ENCODE results near the gene MAPK1.
A peak's percentile ranks its signal among the peaks of the same experiment; 100 is the strongest.

MAPK1 gene

GRCh38 chr22:21904250-21904789 is 36.9 kb upstream of the MAPK1 start:
- no peaks in the 10 kb centered on the region for H3K9me3 ChIP-seq (ENCODE audit: control insufficient read depth, insufficient read depth, low read depth, low read length)
- H3K36me3 ChIP-seq (ENCODE audit: control insufficient read depth in 2 of 2, insufficient read depth in 1 of 2, low read length in 2 of 2), result no peaks in the 10 kb centered on the region
- no peak overlapping the region for H3K4me3 ChIP-seq (ENCODE audit: low read depth, low read length)
- TF ChIP-seq ZNF707 (tag by site-specific recombination; IDR thresholded peaks at IDR 0.05), result no peak
- peak; percentile 36 for TF ChIP-seq ZIC2 (tag by site-specific recombination; IDR thresholded peaks at IDR 0.05)
- ChIA-PET POLR2A (no interaction called here), CTCF (interaction anchor here (1.3 kb wide), 1 partner anchor 13 kb away, joined by 3 read pairs; no protein-coding TSS in a partner anchor)
- H3K27ac ChIP-seq (ENCODE audit: extremely low read depth, low read depth, low read length), result no peak overlapping the region
- H3K4me1 ChIP-seq (ENCODE audit: control insufficient read depth, insufficient read depth, low read length), result no peaks in the 10 kb centered on the region

GRCh38 chr22:21903283-21903682 is 35.8 kb upstream of the MAPK1 start:
- H3K4me1 ChIP-seq (ENCODE audit: control insufficient read depth, insufficient read depth, low read length), result no peaks in the 10 kb centered on the region
- no peaks in the 10 kb centered on the region for H3K9me3 ChIP-seq (ENCODE audit: control insufficient read depth, insufficient read depth, low read depth, low read length)
- ChIA-PET POLR2A (no interaction called here), CTCF (interaction anchor here (0.7 kb wide), 2 partner anchors 35 to 245 kb away, joined by 3 read pairs; no protein-coding TSS in a partner anchor)
- TF ChIP-seq REST (tag by site-specific recombination; IDR thresholded peaks at IDR 0.05) (no peak), GLIS2 (tag by site-specific recombination; IDR thresholded peaks at IDR 0.05) (no peak), ZNF777 (tag by site-specific recombination; IDR thresholded peaks at IDR 0.05; ENCODE audit: borderline replicate concordance) (no peak), ZNF561 (tag by site-specific recombination; IDR thresholded peaks at IDR 0.05; ENCODE audit: borderline replicate concordance) (no peak), RBAK (tag by site-specific recombination; IDR thresholded peaks at IDR 0.05) (no peak), ZNF707 (tag by site-specific recombination; IDR thresholded peaks at IDR 0.05) (no peak), ZNF473 (tag by site-specific recombination; IDR thresholded peaks at IDR 0.05) (no peak), ZNF114 (tag by site-specific recombination; IDR thresholded peaks at IDR 0.05) (no peak), ZNF510 (tag by site-specific recombination; IDR thresholded peaks at IDR 0.05; ENCODE audit: insufficient replicate concordance) (no peak)
- no peaks in the 10 kb centered on the region for H3K36me3 ChIP-seq (ENCODE audit: control insufficient read depth in 2 of 2, insufficient read depth in 1 of 2, low read length in 2 of 2)
- H3K4me3 ChIP-seq (ENCODE audit: low read depth, low read length), result no peak overlapping the region
- H3K27ac ChIP-seq (ENCODE audit: extremely low read depth, low read depth, low read length), result no peak overlapping the region

GRCh38 chr22:21902296-21903087 is 35.0 kb upstream of the MAPK1 start:
- no peak overlapping the region for H3K4me3 ChIP-seq (ENCODE audit: low read depth, low read length)
- ChIA-PET POLR2A (interaction anchor here (1.2 kb wide), 1 partner anchor 16 kb away, joined by 4 read pairs; no protein-coding TSS in a partner anchor), CTCF (no interaction called here)
- no peaks in the 10 kb centered on the region for H3K36me3 ChIP-seq (ENCODE audit: control insufficient read depth in 2 of 2, insufficient read depth in 1 of 2, low read length in 2 of 2)
- H3K27ac ChIP-seq (ENCODE audit: extremely low read depth, low read depth, low read length), result no peak overlapping the region
- H3K4me1 ChIP-seq (ENCODE audit: control insufficient read depth, insufficient read depth, low read length), result no peaks in the 10 kb centered on the region
- no peaks in the 10 kb centered on the region for H3K9me3 ChIP-seq (ENCODE audit: control insufficient read depth, insufficient read depth, low read depth, low read length)
- TF ChIP-seq REPIN1 (tag by site-specific recombination; IDR thresholded peaks at IDR 0.05; ENCODE audit: low read depth) (no peak), ZNF211 (tag by site-specific recombination; IDR thresholded peaks at IDR 0.05; ENCODE audit: low read depth) (no peak), PRDM6 (tag by site-specific recombination; IDR thresholded peaks at IDR 0.05) (no peak), KLF16 (tag by site-specific recombination; IDR thresholded peaks at IDR 0.05) (no peak), ZNF174 (tag by site-specific recombination; IDR thresholded peaks at IDR 0.05) (no peak), ZNF202 (tag by site-specific recombination; IDR thresholded peaks at IDR 0.05; ENCODE audit: borderline replicate concordance) (no peak), ZNF660 (tag by site-specific recombination; IDR thresholded peaks at IDR 0.05) (no peak), ZNF112 (tag by site-specific recombination; IDR thresholded peaks at IDR 0.05) (no peak), ZNF548 (tag by site-specific recombination; IDR thresholded peaks at IDR 0.05) (no peak), ZNF707 (tag by site-specific recombination; IDR thresholded peaks at IDR 0.05) (no peak), ZNF513 (tag by site-specific recombination; IDR thresholded peaks at IDR 0.05) (no peak), PRDM4 (tag by site-specific recombination; IDR thresholded peaks at IDR 0.05) (no peak)

All from HEK293 (cell line).